Cerebellar nuclear complex (tissue), 1 donor: Measurements from ENCODE around the gene NOC2L.

ENCODE experiments used
- DNase-seq, 2 experiments: peaks; one replicate each; lab custom pipeline; 2025; lab: John Stamatoyannopoulos, UW

Gene NOC2L

DNA sequence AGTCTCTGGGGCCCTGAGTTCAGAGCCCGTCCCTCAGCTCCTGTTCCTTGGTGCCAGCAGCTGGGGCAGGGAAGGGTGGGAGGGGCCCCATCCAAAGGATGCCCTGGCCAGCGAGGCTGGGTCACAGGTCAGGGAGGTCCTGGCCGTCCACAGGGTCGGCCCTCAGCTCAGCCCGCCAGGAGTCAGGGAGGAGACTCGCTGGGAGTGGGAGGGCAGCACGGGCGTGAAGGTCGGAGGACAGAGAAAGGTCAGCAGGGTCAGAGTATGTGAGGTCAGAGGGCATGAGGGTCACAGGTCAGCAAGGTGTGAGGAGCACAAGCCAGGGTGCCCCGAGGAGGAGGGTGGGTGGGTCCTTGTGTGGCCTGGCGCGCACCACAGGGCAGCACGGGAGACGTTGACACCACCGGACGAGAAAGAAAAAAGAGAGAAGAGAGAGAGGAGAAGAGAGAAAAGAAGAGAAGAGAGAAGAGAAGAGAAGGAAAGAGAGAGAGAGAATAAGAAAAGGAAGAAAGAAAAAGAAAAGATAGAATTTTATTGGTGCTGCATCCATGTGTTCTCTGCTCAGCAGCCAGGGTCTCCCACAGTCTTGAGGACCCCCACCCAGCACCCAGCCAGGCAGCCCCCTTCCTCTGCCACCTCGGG is 15.8 kb upstream of the NOC2L start:
- no peak for DNase-seq

DNA sequence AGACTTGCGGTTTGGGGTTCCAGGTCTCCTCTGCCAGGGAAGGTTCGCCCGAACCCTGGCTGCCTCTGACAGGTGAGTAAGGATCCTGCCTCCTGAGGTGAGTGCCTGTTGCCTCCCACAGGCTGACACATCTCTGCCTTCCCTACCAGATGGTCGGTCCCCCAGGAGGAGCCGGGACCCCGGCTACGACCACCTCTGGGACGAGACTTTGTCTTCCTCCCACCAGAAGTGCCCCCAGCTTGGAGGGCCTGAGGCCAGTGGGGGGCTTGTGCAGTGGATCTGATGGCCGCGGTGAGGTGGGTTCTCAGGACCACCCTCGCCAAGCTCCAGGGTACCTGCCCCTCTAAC is 15.2 kb upstream of the NOC2L start:
- no peak for DNase-seq

DNA sequence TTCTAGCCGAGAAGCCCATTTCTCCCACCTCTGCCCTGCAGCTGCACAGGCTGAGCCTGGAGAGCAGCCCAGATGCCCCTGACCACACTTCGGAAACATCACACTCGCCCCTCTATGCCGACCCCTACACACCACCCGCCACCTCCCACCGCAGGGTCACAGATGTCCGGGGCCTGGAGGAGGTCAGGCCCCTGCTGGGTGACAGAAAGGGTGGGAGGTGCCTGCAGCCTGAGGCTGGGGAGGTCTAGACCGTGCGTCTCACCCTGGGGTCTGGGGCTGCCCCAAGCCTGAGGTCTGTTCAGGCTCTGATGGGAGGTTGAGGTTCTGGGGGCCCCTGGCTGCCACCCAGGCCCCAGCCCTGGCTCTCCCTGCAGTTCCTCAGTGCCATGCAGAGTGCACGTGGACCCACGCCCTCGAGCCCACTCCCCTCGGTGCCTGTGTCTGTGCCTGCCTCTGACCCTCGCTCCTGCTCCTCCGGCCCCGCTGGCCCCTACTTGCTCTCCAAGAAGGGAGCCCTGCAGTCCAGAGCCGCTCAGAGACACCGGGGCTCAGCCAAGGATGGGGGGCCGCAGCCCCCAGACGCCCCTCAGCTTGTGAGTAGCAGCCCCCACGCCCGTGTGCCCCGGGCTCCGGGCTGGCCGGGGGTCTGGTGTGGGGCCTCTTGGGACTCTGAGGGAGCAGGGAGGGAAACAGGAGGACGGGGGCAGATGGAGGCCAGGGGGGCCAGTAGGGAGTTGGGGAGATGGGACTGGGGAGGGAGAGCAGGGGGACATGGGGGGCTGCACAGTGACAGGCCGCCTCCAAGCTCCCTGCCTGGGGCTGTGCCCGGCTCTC is 14.6 kb upstream of the NOC2L start:
- DNase-seq: no peak

DNA sequence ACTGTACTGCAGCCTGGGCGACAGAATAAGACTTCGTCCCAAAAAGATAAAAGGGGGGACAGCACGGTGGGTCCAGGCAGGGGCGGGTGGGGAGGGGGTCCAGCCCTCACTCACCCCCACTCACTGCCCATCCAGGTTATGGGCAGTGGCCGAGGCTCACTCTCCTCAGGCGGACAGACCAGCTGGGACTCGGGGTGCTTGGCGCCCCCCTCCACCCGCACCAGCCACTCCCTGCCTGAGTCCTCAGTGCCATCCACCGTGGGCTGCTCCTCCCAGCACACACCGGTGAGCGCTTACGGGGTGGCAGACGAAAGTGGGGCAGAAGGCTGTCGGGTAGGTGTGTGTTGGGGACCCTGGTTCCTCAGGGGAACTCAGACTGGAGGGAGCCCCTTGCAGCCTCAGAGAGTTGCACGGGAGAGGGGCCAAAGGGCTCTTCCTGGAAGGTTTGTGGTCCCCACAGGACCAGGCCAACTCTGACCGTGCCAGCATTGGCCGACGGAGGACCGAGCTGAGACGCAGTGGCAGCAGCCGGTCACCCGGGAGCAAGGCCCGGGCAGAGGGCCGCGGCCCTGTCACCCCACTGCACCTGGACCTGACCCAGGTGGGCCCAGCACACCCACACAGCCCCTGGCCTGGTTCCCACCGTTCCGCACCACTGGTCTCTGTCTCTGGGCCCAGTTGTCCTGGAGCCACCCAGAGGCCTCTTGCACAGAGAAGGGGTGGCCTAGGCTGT is 13.8 kb upstream of the NOC2L start:
- no peak for DNase-seq

DNA sequence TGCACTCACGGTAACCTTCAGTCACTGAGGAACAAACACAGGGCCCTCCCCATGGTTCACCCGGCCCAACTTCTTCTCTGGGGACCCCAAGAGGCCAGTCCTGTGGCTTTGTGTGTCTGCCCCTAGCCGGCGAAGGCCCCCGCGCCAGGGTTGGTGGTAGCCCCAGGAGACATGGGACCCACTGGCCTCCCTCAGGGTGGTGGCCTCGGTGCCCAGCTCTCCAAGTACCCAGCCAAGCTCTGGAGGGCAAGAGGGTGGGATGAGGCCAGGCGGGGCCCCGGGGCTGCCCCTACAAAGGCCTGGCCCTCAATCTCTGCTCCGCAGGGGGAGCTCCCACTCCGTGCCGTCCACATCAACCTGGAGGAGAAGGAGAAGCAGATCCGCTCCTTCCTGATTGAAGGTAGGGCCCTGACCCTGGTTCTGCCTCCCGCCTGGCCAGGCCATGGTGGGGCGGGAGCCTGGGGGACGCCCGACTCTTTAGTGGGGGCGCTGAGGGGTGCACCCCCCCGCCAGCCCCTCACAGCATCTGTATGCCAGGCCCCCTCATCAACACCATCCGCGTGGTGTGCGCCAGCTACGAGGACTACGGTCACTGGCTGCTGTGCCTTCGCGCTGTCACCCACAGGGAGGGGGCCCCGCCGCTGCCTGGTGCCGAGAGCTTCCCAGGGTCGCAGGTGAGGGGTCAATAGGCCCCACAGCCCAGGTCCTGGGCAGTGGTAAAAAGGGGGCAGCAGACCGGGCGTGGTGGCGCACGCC is 12.9 kb upstream of the NOC2L start:
- DNase-seq: no peak

DNA sequence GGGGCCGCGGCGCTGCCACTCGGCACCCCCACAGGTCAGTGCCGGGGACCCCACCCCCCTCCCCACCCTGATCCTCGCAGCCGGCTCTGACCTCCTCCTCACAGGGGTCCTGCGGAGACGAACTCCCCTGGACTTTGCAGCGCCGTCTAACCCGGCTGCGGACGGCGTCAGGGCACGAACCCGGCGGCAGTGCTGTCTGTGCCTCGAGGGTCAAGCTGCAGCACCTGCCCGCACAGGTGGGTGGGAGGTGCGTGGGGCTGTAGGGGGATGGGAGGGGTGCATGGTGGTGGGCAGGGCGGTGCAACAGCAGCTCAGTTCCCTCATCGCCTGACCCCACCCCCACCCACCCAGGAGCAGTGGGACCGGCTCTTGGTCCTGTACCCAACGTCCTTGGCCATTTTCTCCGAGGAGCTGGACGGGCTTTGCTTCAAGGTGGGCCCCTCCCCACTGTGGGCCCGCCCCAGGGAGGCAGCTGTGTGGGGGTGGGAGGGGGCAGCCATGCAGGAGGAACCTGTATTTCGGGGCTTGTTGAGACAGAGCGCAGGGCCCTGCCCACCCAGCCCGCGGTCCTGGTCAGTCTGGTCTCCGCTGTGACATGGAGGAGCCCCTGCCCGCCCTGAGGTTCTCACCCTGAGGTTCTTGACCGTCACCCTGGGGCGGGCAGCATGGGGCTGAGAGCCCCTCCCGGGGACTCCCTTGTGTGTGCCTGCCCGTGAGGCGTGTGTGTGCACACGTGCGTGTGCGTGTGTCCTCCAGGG is 12.1 kb upstream of the NOC2L start:
- DNase-seq: no peak

DNA sequence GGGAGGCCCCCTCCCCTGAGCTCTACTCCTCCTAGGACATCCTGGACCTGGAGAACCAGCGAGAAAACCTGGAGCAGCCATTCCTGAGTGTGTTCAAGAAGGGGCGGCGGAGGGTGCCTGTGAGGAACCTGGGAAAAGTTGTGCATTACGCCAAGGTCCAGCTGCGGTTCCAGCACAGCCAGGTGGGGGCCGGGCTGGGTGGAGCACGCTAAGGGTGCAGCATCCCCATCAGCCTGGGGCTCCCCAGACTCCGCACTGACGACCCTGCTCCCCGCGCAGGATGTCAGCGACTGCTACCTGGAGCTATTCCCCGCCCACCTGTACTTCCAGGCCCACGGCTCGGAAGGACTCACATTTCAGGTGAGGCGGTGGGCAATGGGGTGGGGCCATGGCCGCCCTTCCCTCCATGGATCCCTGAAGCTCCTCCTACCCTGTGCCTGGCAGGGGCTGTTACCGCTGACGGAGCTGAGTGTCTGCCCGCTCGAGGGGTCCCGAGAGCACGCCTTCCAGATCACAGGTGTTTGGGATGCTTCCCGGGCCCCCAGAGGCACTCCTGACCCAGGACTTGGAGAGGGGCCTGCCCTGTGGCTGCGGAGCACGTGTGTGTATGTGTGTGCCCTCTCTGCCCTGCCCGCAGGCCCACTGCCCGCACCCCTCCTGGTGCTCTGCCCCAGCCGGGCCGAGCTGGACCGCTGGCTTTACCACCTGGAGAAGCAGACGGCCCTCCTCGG is 11.4 kb upstream of the NOC2L start:
- DNase-seq: no peak

DNA sequence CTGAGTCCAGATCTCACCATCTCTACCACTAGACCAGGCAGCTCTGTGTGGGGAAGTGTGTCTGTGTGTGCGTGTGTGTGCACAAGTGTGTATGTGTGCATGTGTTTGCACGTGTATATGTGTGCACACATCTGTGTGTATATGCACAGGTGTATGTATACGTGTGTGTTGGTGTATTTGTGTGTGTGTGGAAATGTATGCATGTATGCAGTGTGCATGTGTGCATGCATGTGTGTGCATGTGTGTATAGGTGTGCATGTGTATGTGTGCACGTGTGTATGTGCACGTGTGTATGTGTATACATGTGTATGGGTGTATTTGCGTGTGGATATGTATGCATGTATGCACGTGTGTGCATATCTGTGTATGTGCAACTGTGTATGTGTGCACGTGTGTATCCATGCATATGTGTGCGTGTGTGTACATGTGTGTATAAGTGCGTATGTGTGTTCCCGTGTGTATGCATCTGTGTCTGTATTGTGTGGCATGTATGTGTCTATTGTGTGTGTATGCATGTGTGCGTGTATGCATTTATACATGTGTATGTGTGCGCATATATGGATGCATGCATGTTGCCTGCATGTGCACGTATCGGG is 10.3 kb upstream of the NOC2L start:
- no peak for DNase-seq

DNA sequence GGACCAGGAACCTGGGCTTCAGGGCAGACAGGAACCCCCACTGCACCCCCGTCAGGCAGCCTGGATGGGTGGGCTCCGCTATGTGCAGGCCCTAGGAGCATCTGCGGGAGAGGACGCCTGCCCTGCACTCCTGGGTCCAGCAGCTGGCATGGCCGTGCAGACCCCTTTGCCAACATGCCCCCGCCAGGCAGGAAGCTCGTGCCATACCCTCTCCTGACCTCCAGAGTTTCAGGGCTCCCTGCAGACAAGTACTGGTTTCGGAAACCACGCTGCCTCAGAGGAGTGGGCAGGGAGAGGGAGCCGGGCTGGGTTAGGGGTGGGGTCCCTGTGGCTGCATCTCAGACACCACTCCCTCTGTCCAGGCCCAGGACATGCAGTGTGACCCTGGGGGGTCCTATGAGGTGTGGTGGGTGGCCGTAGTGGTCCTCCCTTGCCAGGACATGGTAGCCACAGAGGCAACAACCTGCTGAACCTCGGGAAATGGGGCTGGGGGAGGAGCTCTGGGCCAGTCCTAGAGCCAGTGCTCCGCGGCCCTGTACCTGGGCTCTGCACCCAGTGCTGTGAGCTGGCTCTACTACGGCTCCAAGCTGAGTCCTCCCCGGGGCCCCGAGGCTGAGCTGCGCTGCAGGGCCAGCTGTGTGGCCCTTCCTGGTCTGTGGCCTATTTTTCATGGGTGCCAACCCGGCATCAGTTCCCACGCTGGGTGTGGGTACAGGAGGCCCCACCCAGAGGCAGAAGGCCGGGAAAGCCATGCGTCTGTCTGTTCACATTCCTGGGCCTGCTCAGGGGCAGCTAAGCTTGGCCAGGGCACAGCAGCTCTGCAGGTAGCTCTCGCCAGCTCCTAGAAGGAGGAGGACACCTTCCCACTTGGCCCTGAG is 8.6 kb upstream of the NOC2L start:
- no peak for DNase-seq

DNA sequence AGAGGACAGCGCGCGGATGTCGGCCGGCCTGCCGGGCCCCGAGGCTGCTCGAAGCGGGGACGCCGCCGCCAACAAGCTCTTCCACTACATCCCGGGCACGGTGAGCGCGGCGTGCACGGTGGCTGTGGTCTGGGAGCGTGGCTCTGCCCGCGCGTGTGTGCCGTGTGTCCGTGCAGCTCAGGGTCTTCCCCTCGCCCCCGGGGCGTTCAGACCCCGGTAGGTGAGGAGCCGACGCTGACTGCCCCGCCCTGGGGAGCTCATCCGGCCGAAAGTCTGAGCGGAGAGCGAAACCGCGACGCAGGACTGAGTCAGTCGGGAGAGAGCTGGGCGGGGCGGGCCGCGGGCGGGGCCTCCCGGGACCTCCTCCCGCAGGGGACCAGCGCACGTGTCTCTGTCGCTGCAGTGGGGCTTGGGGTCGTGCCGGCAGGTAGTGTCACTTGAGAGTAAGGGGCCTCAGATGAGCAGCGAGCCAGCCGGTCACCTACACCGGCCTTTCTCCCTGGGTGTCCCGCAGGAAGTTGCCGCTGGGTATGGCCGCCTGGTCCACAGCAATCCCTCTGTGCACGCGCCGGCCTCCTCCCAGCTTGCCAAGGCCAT is 7.7 kb upstream of the NOC2L start:
- no peak for DNase-seq

DNA sequence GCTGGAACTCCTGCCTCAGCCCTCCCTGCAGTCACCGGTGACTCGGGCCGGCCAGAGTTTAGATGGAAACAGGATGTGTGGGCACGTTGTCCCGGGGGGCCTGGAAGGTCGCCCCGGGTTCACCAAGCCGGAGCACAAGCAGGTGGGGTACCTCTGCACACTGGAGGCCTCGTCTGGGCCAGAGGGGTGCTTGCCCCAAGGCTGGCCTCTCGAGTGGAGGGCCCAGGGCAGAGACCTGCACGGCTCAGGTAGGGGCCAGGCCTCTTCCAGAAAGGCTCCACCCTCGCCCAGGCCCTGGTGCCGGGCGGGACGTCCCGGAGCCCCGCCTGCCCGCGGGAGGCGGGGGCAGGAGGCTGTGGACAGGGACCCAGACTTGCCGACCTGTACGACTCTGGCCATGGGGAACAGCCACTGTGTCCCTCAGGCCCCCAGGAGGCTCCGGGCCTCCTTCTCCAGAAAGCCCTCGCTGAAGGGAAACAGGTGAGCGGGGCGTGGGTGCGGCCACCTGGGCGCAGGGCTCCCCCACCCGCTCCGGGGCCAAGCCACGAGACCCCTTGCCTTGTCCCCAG is 7.2 kb upstream of the NOC2L start, which contains the start of gene PLEKHN1:
PLEKHN1 (plus strand) TSS at position 348 of the 569 bp plus-strand sequence; CDS start at position 398, 50 bp downstream.
- no peak for DNase-seq

DNA sequence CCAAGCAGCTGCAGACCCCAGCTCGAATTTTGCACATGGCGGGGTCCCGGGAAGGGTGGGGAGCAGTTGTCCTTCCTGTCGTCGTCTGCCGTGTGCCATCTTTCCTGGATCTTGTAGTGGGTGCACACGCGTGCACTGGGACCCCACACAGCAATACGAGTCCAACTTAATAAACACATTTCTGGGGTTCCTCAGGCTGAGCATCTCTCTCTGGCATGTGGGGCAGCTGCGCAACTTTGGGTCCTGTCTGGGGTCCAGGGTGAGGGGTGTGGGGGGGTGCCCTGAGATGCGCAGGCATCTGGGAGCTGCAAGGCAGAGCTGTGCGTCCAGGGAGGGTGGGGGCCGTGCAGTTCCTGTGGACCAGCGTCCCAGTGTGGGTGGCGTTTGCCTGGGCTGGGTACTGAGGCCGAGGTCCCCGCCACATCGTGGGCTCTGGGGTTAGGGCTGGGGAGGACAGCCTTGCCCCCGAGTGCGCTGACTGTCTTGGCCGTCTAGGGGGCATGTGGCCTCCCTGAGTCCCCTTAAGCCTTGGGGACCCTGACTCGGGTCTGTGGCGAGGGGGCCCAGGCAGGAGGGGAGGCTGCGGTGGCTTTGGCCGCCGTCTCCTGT is 6.6 kb upstream of the NOC2L start:
- DNase-seq: no peak

DNA sequence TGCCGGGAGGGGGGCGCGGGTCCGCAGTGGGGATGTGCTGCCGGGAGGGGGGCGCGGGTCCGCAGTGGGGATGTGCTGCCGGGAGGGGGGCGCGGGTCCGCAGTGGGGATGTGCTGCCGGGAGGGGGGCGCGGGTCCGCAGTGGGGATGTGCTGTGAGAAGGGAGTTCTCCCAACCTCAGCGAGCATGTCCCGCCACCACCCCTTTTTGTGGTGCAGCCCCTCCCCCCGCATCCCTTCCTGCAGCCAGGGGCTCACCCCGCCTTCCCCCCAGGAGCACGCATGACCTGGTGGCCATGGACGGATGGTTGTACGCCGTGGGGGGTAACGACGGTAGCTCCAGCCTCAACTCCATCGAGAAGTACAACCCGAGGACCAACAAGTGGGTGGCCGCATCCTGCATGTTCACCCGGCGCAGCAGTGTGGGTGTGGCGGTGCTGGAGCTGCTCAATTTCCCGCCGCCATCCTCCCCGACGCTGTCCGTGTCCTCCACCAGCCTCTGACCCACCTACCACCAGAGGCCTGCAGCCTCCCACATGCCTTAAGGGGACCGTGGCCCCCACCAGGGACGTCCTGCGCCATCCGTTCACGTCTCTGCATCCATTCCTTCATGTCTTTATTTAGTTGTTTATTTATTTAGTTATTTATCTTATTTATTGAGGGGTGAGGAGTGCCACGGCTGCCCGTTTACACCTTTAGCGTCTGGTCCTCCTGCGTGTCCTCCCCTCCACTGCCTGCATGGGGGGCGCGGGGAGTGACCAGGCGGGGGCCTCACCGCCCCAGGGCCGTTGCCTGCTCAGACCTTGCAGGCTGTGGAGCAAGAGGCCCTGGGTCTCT is 5.9 kb upstream of the NOC2L start:
- DNase-seq: no peak

DNA sequence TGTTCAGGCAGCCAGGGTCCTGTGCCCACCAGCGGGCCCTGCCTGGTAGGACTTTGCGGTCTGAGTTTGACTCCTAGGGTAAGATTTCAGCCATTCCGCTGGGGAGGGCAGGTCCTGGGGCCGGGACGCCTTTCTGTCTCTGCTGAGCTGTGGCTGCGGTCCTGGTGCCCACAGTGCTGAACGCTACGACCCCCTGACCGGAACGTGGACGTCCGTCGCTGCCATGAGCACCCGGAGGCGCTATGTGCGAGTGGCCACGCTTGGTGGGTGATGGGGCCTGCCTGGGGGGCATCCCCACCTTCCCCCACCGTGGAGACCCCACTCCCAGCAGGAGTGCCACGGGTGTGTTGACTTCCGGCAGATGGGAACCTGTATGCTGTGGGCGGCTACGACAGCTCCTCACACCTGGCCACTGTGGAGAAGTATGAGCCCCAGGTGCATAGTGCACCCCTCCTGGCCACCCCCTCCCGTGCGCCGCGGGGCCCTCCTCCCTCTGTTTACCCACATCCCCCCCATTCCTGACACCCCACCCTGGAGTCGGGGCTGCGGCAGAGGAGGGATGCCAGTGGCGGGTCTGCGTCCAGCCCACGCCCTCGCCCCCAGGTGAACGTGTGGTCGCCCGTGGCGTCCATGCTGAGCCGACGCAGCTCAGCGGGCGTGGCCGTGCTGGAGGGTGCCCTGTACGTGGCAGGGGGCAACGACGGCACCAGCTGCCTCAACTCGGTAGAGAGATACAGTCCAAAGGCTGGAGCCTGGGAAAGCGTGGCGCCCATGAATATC is 4.9 kb upstream of the NOC2L start:
- DNase-seq: no peak

DNA sequence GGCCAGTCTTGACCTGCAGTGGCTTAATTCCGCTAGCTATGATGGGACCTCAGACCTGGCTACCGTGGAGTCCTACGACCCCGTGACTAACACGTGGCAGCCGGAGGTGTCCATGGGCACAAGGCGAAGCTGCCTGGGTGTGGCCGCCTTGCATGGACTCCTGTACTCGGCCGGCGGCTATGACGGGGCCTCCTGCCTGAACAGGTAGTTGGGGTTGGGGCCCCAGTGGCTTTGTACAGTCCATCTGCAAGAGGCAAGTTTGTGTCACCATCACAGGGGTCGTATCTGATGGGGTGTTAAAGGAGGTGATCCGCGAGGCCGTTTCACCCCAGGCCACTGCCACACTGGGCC is 4.2 kb upstream of the NOC2L start:
- no peak for DNase-seq
